Transverse colon (tissue), 3 donors: ENCODE results near the gene PLCB1.

Source experiments
- CTCF ChIP-seq, 5 experiments: fragments of 200-600 bp in 3 of 5; fragments of 450-650 bp in 2 of 5; sonication (generic) in 3 of 5; IDR thresholded peaks; 1 replicate in 2 of 5; 2 replicates in 3 of 5; pipeline ENCODE4 v1.5.1; 2016 to 2017; ENCODE audit warnings: antibody characterized with exemption in 5 of 5, inconsistent platforms in 3 of 5, mild to moderate bottlenecking in 2 of 5, moderate library complexity in 1 of 5
- EP300 ChIP-seq: sonication (generic); formaldehyde crosslinking; IDR thresholded peaks from one replicate; pipeline ENCODE4 v1.6.1; 2017; ENCODE audit warnings: antibody characterized with exemption, low read depth
- POLR2A ChIP-seq: fragments of 450-650 bp; IDR thresholded peaks from one replicate; pipeline ENCODE4 v1.6.1; 2016; ENCODE audit warnings: antibody characterized with exemption, mild to moderate bottlenecking, moderate library complexity

GRCh38 chr20:8287340-8287739 lies 155.3 kb downstream of the PLCB1 start:
- no peak for TF ChIP-seq CTCF (IDR thresholded peaks at IDR 0.05)
- TF ChIP-seq EP300 = no peak
- TF ChIP-seq POLR2A = no peak
